ENCODE results near the gene TEX29.
A peak's percentile ranks its signal among the peaks of the same experiment; 100 is the strongest.

The TEX29 gene

GRCh38 chr13:111319998-111320911, at the start of gene TEX29:
TEX29 (plus strand) TSS chr13:111320642; CDS start chr13:111320891, 249 bp downstream.
- DNase-seq (ENCODE audit: low read depth): no peak

GRCh38 chr13:111270765-111271698, 49.4 kb upstream of the TEX29 start:
- peak; percentile 37 for DNase-seq (ENCODE audit: low read depth)

GRCh38 chr13:111272117-111272516, 48.3 kb upstream of the TEX29 start:
- DNase-seq (ENCODE audit: low read depth): no peak

GRCh38 chr13:111275382-111275781, 45.1 kb upstream of the TEX29 start:
- DNase-seq (ENCODE audit: low read depth): no peak

- DNase-seq (ENCODE audit: low read depth): no peak
These were observed 44.3 kb upstream of the TEX29 start for GRCh38 chr13:111275995-111276618.

GRCh38 chr13:111278258-111278657, 42.2 kb upstream of the TEX29 start:
- DNase-seq (ENCODE audit: low read depth): no peak

DNA sequence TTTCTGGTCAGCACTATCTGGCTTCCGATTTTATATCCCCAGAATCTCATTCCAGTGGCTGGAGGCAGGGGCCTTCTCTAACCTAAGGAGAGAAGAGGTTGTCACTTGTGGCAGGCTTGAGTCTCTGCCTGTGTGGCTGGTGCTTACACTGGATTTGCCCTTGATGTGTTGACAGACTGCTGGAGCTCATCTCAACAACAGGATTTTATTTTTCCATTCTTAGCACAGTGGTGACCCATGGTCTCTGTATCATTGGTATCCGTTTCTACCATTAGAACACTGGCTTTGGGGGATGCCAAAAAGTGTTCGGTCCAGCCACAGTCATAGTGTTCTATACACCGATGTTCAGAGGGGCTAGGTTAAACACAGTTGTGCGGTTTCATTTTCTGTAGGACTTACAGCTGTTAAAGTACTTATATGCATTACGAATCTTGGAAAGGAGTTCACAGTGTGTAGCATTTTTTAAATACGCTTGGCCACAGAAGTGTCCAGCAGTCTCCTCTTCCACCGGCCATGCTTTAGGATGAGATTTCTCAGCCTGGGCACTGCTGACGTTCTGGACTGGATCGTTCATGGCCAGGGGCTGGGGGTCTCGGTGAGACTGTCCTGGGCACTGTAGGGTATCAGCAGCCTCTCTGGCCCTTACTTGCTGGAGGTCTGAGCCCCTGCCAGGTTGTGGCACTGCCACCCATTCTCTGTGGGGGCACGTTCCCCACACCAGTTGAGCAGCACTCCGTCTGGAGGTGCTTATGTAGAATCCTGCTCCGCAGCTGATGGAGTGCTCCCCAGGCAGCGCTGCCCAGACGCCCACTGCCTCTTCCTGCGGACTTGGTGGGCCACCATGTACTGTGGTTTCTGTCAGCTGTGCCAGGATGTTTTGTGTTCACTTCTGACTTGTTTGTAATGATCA, 41.4 kb upstream of the TEX29 start:
- no peak for DNase-seq (ENCODE audit: low read depth)

DNA sequence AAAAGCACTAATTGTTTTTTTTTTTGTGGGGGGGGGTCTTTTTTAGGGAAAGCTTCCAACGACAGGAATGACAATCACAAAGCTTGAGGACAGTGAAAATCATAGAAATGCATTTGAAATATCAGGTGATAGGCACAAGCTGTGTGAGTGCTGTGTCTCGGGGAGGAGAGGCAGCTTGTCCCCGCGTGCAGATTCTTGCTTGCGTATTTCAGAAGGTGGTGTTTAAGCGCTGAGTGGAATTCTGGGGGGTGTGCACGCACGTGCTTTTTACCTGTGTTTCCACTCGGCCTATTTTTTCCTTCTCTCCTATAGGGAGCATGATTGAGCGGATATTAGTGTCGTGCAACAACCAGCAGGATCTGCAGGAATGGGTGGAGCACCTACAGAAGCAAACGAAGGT, 40.2 kb upstream of the TEX29 start:
- no peak for DNase-seq (ENCODE audit: low read depth)

DNA sequence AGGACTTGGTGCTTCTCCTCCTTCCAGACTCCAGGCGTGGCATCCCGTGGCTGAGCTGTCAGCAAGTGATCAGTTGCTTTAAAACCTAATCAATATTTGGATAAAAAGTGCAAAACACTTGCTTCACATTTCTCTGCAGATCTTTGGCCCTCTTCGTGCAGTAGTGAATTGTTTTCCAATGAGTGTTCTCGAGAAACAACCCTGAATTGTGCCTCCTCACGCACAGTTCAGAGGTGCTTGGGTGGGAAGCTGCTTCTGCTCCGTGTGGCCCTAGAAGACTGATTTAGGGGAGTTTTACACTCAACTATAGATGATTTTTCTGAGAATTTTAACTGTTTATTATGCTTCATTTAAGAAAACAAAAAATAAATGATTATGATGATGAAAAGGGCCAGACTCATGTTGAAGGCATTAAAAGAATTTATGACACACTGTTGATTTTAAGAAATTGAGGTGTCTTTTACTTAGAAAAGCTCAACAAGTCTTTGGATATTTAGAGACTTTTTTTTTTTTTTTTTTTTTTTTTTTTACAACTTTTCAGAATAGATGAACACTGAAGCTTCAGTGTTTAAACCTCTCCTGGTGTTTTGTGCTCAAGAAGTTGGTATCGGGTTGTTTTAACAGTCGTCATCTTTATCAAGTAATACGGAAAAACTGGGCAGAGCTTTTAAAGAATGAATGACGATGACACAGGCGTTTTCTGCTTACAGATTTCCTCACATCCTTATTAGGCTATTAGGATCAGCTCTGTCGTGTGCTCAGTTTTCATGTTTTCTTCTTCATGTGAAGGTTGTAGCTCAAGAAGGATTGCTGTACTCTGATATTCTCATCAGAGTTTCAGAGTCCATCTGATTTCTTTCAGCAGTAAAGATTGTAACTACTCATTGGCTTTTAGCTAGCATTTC, 39.5 kb upstream of the TEX29 start:
- DNase-seq (ENCODE audit: low read depth): peak; percentile 68

GRCh38 chr13:111281751-111282311, 38.6 kb upstream of the TEX29 start:
- peak; percentile 73 for DNase-seq (ENCODE audit: low read depth)

DNA sequence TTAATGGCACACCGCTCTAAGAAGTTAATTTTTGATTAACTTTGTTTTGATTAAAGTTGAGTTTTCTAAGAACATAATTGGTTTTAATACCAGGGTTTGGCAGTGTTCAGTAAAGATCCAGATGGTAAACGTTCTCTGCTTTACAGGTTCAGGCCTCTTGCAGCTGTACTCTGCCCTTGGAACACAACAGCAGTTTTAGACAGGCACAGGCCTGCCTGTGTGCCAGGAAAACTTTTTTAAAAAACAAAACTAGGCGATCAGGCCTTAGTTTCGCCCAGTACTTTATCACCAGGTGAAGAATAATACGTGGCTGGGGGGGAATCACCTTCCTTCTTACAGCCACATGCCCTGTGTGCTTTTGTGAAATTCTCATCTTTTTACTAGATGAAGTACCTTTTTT, 38.0 kb upstream of the TEX29 start:
- no peak for DNase-seq (ENCODE audit: low read depth)

- no peak for DNase-seq (ENCODE audit: low read depth)
These were observed 37.4 kb upstream of the TEX29 start for GRCh38 chr13:111282997-111283396.

DNA sequence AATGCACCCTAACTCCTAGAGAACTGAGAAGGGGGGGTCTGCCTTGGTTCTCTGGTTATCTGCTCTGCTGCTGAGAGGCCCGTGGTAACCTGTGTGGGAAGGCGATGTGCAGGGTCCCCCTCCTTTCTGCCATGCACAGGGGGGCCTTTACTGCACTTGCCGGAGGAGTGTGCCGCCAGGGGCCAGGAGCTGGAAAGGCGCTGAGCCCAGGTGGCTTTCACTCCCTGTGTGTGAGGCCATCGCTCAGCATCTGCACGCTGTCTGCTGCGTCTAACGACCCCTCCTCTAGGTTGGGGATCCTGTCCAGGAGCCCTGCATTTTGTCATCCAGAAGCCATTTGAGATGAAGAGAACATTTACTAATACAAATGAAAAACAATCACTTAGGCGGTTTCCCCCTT, 37.0 kb upstream of the TEX29 start:
- DNase-seq (ENCODE audit: low read depth): no peak

- DNase-seq (ENCODE audit: low read depth): peak; percentile 6
These were observed 36.5 kb upstream of the TEX29 start for GRCh38 chr13:111283991-111284390.

DNA sequence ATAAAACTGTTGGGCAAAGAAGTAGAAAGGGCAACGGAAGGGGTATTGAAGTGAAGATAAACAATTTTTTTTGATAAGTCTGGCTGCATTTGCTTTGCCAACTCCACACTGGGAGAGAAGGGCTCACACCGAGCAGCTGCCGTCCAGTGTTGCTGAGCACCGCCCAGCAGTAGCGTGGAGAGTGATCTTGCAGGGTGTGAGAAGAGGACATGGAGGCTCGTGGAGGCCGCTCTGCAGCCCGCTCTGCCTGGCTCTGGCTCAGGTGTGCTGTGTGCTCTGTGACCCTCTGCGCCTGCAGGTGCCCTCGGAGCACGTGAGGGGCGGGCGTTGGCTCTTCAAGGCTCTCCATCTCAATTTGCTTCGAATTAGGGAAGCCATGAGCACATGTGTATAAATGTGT, 35.9 kb upstream of the TEX29 start:
- DNase-seq (ENCODE audit: low read depth): no peak

DNA sequence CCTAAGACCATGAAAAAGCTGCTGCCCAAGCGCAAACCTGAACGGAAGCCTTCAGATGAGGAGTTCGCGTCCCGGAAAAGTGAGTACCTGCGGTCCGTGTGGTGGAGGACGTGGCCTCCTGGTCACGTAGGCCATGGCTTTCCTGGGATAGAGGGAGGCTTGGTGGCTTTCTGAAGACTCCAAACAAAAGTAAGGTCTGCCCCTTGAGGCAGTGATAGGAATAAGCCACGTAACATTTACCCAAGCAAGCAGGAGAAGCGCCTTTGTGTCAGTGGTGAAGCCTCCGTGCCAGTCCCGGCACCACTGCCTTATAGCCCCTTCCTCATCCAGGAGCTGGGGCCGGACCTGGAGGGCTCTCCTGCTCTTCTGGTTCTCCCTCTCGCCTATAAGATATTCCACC, 34.3 kb upstream of the TEX29 start:
- no peak for DNase-seq (ENCODE audit: low read depth)

DNA sequence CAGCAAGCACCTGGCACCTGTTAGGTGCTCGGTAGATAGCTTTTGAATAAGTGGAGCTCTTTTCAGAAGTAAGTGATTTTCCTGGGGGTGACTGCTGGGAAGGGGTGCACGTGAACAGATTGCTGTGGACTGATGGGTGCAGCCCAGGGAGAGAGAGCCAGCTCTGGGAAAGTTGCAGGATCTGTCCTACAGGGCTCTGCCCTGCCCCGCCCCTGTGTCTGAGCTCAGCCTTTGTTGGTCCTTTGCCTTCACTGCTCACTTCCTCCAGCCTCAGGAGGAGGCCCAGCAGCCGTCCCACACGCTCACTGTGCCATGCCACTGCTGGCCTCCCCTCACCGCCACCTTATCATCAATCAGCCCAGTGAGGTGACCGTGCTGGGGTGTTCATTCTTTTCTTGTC, 33.7 kb upstream of the TEX29 start:
- no peak for DNase-seq (ENCODE audit: low read depth)

DNA sequence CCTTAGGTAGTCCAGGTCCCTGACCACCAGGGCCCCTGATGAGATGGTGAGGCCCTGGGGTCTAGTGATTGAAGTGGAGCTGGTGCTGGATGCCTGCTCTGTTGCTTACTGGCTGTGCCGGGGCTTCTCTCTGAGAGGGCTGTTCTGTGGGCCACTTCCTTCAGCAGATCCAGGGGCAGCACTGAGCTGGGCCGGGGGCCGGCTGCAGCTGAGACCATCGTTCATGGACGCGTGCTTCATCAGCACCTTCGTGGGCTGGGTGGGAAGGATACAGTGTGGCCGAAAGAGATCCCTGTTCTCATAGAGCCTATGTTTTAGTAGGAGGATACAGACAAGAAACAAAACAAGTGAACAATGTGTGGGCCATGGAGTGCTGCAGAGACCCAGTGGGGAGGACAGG, 33.2 kb upstream of the TEX29 start:
- no peak for DNase-seq (ENCODE audit: low read depth)

GRCh38 chr13:111288276-111288675, 32.2 kb upstream of the TEX29 start:
- DNase-seq (ENCODE audit: low read depth): no peak

DNA sequence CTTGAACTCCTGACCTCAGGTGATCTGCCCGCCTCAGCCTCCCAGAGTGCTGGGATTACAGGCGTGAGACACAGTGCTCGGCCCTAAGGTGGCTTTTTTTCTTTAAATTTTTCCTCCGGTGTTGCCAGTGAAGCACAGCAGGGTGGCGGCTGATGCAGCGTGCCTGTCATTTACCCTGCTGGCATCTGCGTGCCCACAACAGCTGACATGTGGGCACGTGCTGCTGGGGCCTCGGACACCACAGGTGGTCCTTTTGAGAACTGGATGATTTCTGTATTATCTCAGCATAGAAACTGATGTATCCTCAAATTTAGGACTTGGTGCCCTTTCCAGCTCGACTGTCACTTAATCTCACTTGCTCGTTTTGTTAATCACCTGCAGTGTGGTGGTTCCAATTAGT, 31.2 kb upstream of the TEX29 start:
- DNase-seq (ENCODE audit: low read depth): no peak
